Keratinocyte (primary cell): ENCODE measurements around the gene MRPS12. TPM values are rescaled to one million over a fixed set of nuclear protein-coding genes. Genes with fewer than 3 reads are reported as not detected.

Source experiments
- DNase-seq: peaks from one replicate; pipeline ENCODE4 v3.0.0-alpha.2; 2011; ENCODE audit warnings: low read depth, missing footprints, low spot score
- FAIRE-seq: peaks from 2 replicates; lab custom pipeline; 2011; peaks lifted over from hg19 to GRCh38; lab: Jason Lieb, UNC
- H2AFZ ChIP-seq: 2 replicates; pipeline ENCODE4 v1.6.0; 2012; ENCODE audit warnings: low read length, control low read depth, inconsistent platforms; ENCODE audit not compliant: control insufficient read depth
- H3K27ac ChIP-seq: 2 replicates; pipeline ENCODE4 v1.5.1; 2011; ENCODE audit warnings: low read length; ENCODE audit not compliant: control insufficient read depth, insufficient read depth
- H3K27me3 ChIP-seq: 3 replicates; pipeline ENCODE4 v1.6.0; 2011; ENCODE audit warnings: low read length; ENCODE audit not compliant: control insufficient read depth, insufficient read depth; ENCODE audit errors: extremely low read depth
- H3K36me3 ChIP-seq, 2 experiments: 2 replicates in 1 of 2; 3 replicates in 1 of 2; pipeline ENCODE4 v1.5.1; 2011; ENCODE audit warnings: low read length in 2 of 2, mild to moderate bottlenecking in 1 of 2; ENCODE audit not compliant: control insufficient read depth in 2 of 2, insufficient read depth in 2 of 2; ENCODE audit errors: extremely low read depth in 1 of 2
- H3K4me1 ChIP-seq: 3 replicates; pipeline ENCODE4 v1.5.1; 2011; ENCODE audit warnings: low read length; ENCODE audit not compliant: control insufficient read depth, insufficient read depth; ENCODE audit errors: extremely low read depth
- H3K4me2 ChIP-seq: 3 replicates; pipeline ENCODE4 v1.6.0; 2011; ENCODE audit warnings: low read depth, low read length; ENCODE audit not compliant: control insufficient read depth, insufficient read depth; ENCODE audit errors: extremely low read depth
- H3K4me3 ChIP-seq, 3 experiments: fragments of 200-600 bp in 1 of 3; sonication (generic) in 1 of 3; 2 replicates in 2 of 3; 3 replicates in 1 of 3; pipeline ENCODE4 v1.5.1; 2011 to 2016; ENCODE audit warnings: low read length in 3 of 3, mild to moderate bottlenecking in 3 of 3, control low read depth in 2 of 3, inconsistent platforms in 1 of 3, low read depth in 1 of 3, mixed read lengths in 1 of 3, mixed run types in 1 of 3, moderate library complexity in 1 of 3; ENCODE audit not compliant: control insufficient read depth in 2 of 3, insufficient read depth in 2 of 3; ENCODE audit errors: extremely low read depth in 1 of 3
- H3K79me2 ChIP-seq: 2 replicates; pipeline ENCODE4 v1.6.0; 2012; ENCODE audit warnings: low read length; ENCODE audit not compliant: control insufficient read depth, insufficient read depth
- H3K9ac ChIP-seq: 3 replicates; pipeline ENCODE4 v1.6.0; 2011; ENCODE audit warnings: low read length; ENCODE audit not compliant: control insufficient read depth, insufficient read depth; ENCODE audit errors: extremely low read depth
- H3K9me1 ChIP-seq: 3 replicates; pipeline ENCODE4 v1.6.0; 2011; ENCODE audit warnings: low read length; ENCODE audit not compliant: control insufficient read depth, insufficient read depth; ENCODE audit errors: extremely low read depth
- H3K9me3 ChIP-seq: 2 replicates; pipeline ENCODE4 v1.5.1; 2012; ENCODE audit warnings: low read depth, low read length; ENCODE audit not compliant: control insufficient read depth
- H4K20me1 ChIP-seq: 3 replicates; pipeline ENCODE4 v1.6.0; 2011; ENCODE audit warnings: low read length; ENCODE audit not compliant: control insufficient read depth, insufficient read depth; ENCODE audit errors: extremely low read depth
- CTCF ChIP-seq, 3 experiments: IDR thresholded peaks in 1 of 3; conservative IDR thresholded peaks in 1 of 3; optimal IDR thresholded peaks in 1 of 3; 2 replicates in 2 of 3; 3 replicates in 1 of 3; pipeline versions ENCODE3 to v1.5.1; 2011; ENCODE audit warnings: low read length in 3 of 3, mild to moderate bottlenecking in 3 of 3, moderate library complexity in 2 of 3, control low read depth in 1 of 3, inconsistent platforms in 1 of 3; ENCODE audit not compliant: insufficient read depth in 2 of 3; ENCODE audit errors: extremely low read depth in 1 of 3
- EZH2 ChIP-seq: IDR thresholded peaks from one replicate; pipeline ENCODE4 v1.6.1; 2012; ENCODE audit warnings: inconsistent platforms, mild to moderate bottlenecking, low read length, moderate library complexity
- dilution Hi-C: fragments of 300-500 bp; cut with MboI; formaldehyde crosslinking; loops from one replicate; pipeline ENCODE4 v1.7.0; 2020; ENCODE audit warnings: low sequenced_read_pairs; ENCODE audit not compliant: extremely low pct_ligation_motif_present
- polyA plus RNA-seq, 5 experiments: library from polyadenylated mRNA; depleted of rRNA in 3 of 5; stranded (reverse) in 3 of 5; stranded (forward) in 1 of 5; unstranded in 1 of 5; fragments of >200 nt; gene quantifications; 1 replicate in 1 of 5; 2 replicates in 3 of 5; 3 replicates in 1 of 5; pipeline versions ENCODE4 v1.2.1 to v1.2.3, GENCODE V29; 2011 to 2012; ENCODE audit warnings: missing spikeins in 2 of 5, low read depth in 1 of 5, low replicate concordance in 1 of 5

Gene MRPS12
- polyA plus RNA-seq, 1 donor (not counting 4 experiments of a cell fraction or from before 2014, with no cell fraction given), result 37.7 TPM

- Histone ChIP-seq H3K27ac (no peak overlapping the region), H2AFZ (no peak overlapping the region), H3K79me2 (no peaks in the 10 kb centered on the region), H3K9me1 (no peaks in the 10 kb centered on the region), H3K36me3 (peaks cover 0 to 2% of the 10 kb centered on the region in 2 experiments), H3K27me3 (no peaks in the 10 kb centered on the region), H3K4me1 (peaks cover 3% of the 10 kb centered on the region), H3K4me2 (no peak overlapping the region), H3K9me3 (no peaks in the 10 kb centered on the region), H3K9ac (no peak overlapping the region), H3K4me3 (no peak overlapping the region), H4K20me1 (no peaks in the 10 kb centered on the region)
- dilution Hi-C loops, result no loop called here
- DNase-seq (no peak), FAIRE-seq (no peak)
- no peak for TF ChIP-seq EZH2
- no peak for TF ChIP-seq CTCF (optimal IDR thresholded peaks at IDR 0.05 in 1 of 3, IDR thresholded peaks at IDR 0.05 in 1 of 3, conservative IDR thresholded peaks at IDR 0.05 in 1 of 3; ENCODE audit: extremely low read depth in 1 of 3, insufficient read depth in 2 of 3, low read length in 3 of 3)
These were observed 22.9 kb downstream of the MRPS12 start for GRCh38 chr19:38953677-38954076.

- TF ChIP-seq EZH2 (no peak), CTCF (optimal IDR thresholded peaks at IDR 0.05 in 1 of 3, IDR thresholded peaks at IDR 0.05 in 1 of 3, conservative IDR thresholded peaks at IDR 0.05 in 1 of 3; ENCODE audit: extremely low read depth in 1 of 3, insufficient read depth in 2 of 3, low read length in 3 of 3) (no peak)
- Histone ChIP-seq H3K27me3 (no peaks in the 10 kb centered on the region), H3K9ac (no peak overlapping the region), H4K20me1 (no peaks in the 10 kb centered on the region), H3K4me1 (no peaks in the 10 kb centered on the region), H3K27ac (no peak overlapping the region), H2AFZ (no peak overlapping the region), H3K79me2 (no peaks in the 10 kb centered on the region), H3K4me2 (no peak overlapping the region), H3K9me1 (no peaks in the 10 kb centered on the region), H3K4me3 (no peak overlapping the region), H3K36me3 (peaks cover 0 to 2% of the 10 kb centered on the region in 2 experiments), H3K9me3 (no peaks in the 10 kb centered on the region)
- FAIRE-seq, result no peak
- dilution Hi-C loops, result no loop called here
- DNase-seq, result no peak
These were observed 25.5 kb downstream of the MRPS12 start for GRCh38 chr19:38956264-38956663.
